Transverse colon (tissue), 4 donors: Measurements from ENCODE around the gene DNPEP. TPM values are rescaled to one million over a fixed set of nuclear protein-coding genes. Genes with fewer than 3 reads are reported as not detected.
A peak's percentile ranks its signal among the peaks of the same experiment; 100 is the strongest.

Experiments used
- DNase-seq: peaks from one replicate; pipeline ENCODE4 v3.0.0-alpha.2; 2019
- H3K27ac ChIP-seq, 4 donors: fragments of 200-600 bp; sonication (generic); 2 replicates each; pipeline ENCODE4 v1.5.1; 2016 to 2018; ENCODE audit warnings: inconsistent platforms in 4 of 4
- H3K27me3 ChIP-seq: fragments of 200-600 bp; sonication (generic); 2 replicates; pipeline ENCODE4 v1.5.1; 2017; ENCODE audit warnings: inconsistent platforms
- H3K36me3 ChIP-seq, 4 donors: fragments of 200-600 bp; sonication (generic); 2 replicates each; pipeline ENCODE4 v1.5.1; 2017 to 2019; ENCODE audit warnings: inconsistent platforms in 4 of 4
- H3K4me1 ChIP-seq, 4 donors: fragments of 200-600 bp; sonication (generic); 2 replicates each; pipeline ENCODE4 v1.5.1; 2017 to 2020; ENCODE audit warnings: inconsistent platforms in 4 of 4
- H3K4me3 ChIP-seq, 4 donors: fragments of 200-600 bp; sonication (generic); 1 replicate in 1 of 4; 2 replicates in 3 of 4; pipeline versions ENCODE4 v1.5.1 to v1.6.1; 2017 to 2019; ENCODE audit warnings: inconsistent platforms in 4 of 4
- H3K9me3 ChIP-seq, 2 donors: fragments of 200-600 bp; sonication (generic); 2 replicates each; pipeline ENCODE4 v1.5.1; 2017 to 2019; ENCODE audit warnings: inconsistent platforms in 2 of 2
- CTCF ChIP-seq, 5 experiments: fragments of 200-600 bp in 3 of 5; fragments of 450-650 bp in 2 of 5; sonication (generic) in 3 of 5; IDR thresholded peaks; 1 replicate in 2 of 5; 2 replicates in 3 of 5; pipeline ENCODE4 v1.5.1; 2016 to 2017; ENCODE audit warnings: antibody characterized with exemption in 5 of 5, inconsistent platforms in 3 of 5, mild to moderate bottlenecking in 2 of 5, moderate library complexity in 1 of 5
- EP300 ChIP-seq: sonication (generic); formaldehyde crosslinking; IDR thresholded peaks from one replicate; pipeline ENCODE4 v1.6.1; 2017; ENCODE audit warnings: antibody characterized with exemption, low read depth
- POLR2A ChIP-seq: fragments of 450-650 bp; IDR thresholded peaks from one replicate; pipeline ENCODE4 v1.6.1; 2016; ENCODE audit warnings: antibody characterized with exemption, mild to moderate bottlenecking, moderate library complexity
- POLR2AphosphoS5 ChIP-seq, 3 donors: sonication (generic); formaldehyde crosslinking; IDR thresholded peaks; one replicate each; pipeline ENCODE4 v1.6.1; 2016; ENCODE audit warnings: antibody characterized with exemption in 3 of 3
- WGBS, 2 donors: methylation state at CpG; one replicate each; pipeline ENCODE4 v1.1.5; 2018; ENCODE audit warnings: low coverage in 1 of 2; 5-methylcytosine and 5-hydroxymethylcytosine counted together
- in situ Hi-C, 4 donors: fragments of 200-750 bp; cut with MboI; loops; one replicate each; pipeline versions ENCODE4 v1.15.0 to v1.15.1; 2017; ENCODE audit warnings: low sequenced_read_pairs in 3 of 4, low pct_ligation_motif_present in 1 of 4, low pct_unique_long_range_greater_than_20kb in 1 of 4
- intact Hi-C: fragments of 100-400 bp; cut with DNase I; formaldehyde crosslinking; loops from one replicate; pipeline ENCODE4 v1.15.1; 2023; ENCODE audit warnings: low total_unique reads
- total RNA-seq, 4 donors: library from RNA; depleted of rRNA; stranded (reverse); fragments of >200 nt; gene quantifications; one replicate each; pipeline ENCODE4 v1.1.0, GENCODE V29; 2016

DNPEP gene
- total RNA-seq, 4 donors from 2014 or later, result 61.3 to 142 (median 104) TPM

- in situ Hi-C loops, result no loop called here
- no peak overlapping the region for H3K4me3 ChIP-seq
- intact Hi-C loops, result no loop called here
- TF ChIP-seq EP300 (no peak), POLR2A (no peak), POLR2AphosphoS5 (IDR thresholded peaks at IDR 0.05) (no peak), CTCF (IDR thresholded peaks at IDR 0.05) (no peak)
- H3K4me1 ChIP-seq, result peaks cover 0 to 11% (median 9%) of the 10 kb centered on the region in 4 donors
- peaks cover 71% of the 10 kb centered on the region for H3K27me3 ChIP-seq
- H3K36me3 ChIP-seq, result no peaks in the 10 kb centered on the region
- no peak overlapping the region for H3K27ac ChIP-seq
- no peak for DNase-seq
- H3K9me3 ChIP-seq, result no peaks in the 10 kb centered on the region
- 50 to 60% methylated on average over 1 of the region's 1 CpG for WGBS, 2 donors
Observed at GRCh38 chr2:219356834-219357233, 30.9 kb downstream of the DNPEP start.

- H3K4me1 ChIP-seq, result peaks cover 0 to 11% (median 9%) of the 10 kb centered on the region in 4 donors
- peaks cover 80% of the 10 kb centered on the region for H3K27me3 ChIP-seq
- H3K27ac ChIP-seq, result no peak overlapping the region
- in situ Hi-C loops (no loop called here), intact Hi-C loops (no loop called here)
- no peak for DNase-seq
- no peaks in the 10 kb centered on the region for H3K9me3 ChIP-seq
- TF ChIP-seq EP300, result no peak
- no peak for TF ChIP-seq POLR2AphosphoS5 (IDR thresholded peaks at IDR 0.05)
- TF ChIP-seq POLR2A, result no peak
- TF ChIP-seq CTCF (IDR thresholded peaks at IDR 0.05), result no peak
- H3K4me3 ChIP-seq, result no peak overlapping the region
- H3K36me3 ChIP-seq, result no peaks in the 10 kb centered on the region
- 65% methylated on average over 4 of the region's 4 CpGs; no CpG with 5 or more reads in 1 of the 2 donors for WGBS, 2 donors
Observed at GRCh38 chr2:219354582-219354981, 33.1 kb downstream of the DNPEP start.

- TF ChIP-seq CTCF (IDR thresholded peaks at IDR 0.05), result no peak
- TF ChIP-seq POLR2A, result no peak
- no peak for TF ChIP-seq EP300
- TF ChIP-seq POLR2AphosphoS5 (IDR thresholded peaks at IDR 0.05), result no peak
- 69% methylated on average over 5 of the region's 5 CpGs; no CpG with 5 or more reads in 1 of the 2 donors for WGBS, 2 donors
- Histone ChIP-seq H3K9me3 (no peaks in the 10 kb centered on the region), H3K36me3 (no peaks in the 10 kb centered on the region), H3K4me1 (peaks cover 0 to 3% (median 1%) of the 10 kb centered on the region in 4 donors), H3K27ac (no peak overlapping the region), H3K4me3 (no peak overlapping the region), H3K27me3 (peaks cover 66% of the 10 kb centered on the region)
- in situ Hi-C loops (no loop called here), intact Hi-C loops (no loop called here)
- DNase-seq, result no peak
Observed at GRCh38 chr2:219353129-219353528, 34.6 kb downstream of the DNPEP start.

- peak; percentile 73 for DNase-seq
Observed at GRCh38 chr2:219352448-219353023, 35.2 kb downstream of the DNPEP start.

More at GRCh38 chr2:219352448-219353023, 35.2 kb downstream of the DNPEP start:
- no peak overlapping the region for H3K27ac ChIP-seq
- peaks cover 60% of the 10 kb centered on the region for H3K27me3 ChIP-seq
- TF ChIP-seq CTCF (IDR thresholded peaks at IDR 0.05) (peak; percentile 58 to 67 (median 60)), POLR2A (no peak)
- no peaks in the 10 kb centered on the region for H3K9me3 ChIP-seq
- in situ Hi-C loops (no loop called here), intact Hi-C loops (no loop called here)
- WGBS, 2 donors, result 7 to 13% methylated on average over 4 to 5 of the region's 5 CpGs
- H3K4me1 ChIP-seq, result no peaks in the 10 kb centered on the region
- H3K36me3 ChIP-seq, result no peaks in the 10 kb centered on the region
- H3K4me3 ChIP-seq, result no peak overlapping the region
